Measurements from ENCODE around the gene CDA.

The CDA gene

GRCh38 chr1:20586953-20587660 is 1.8 kb upstream of the CDA start:
- H3K4me3 ChIP-seq (ENCODE audit: low read depth, low read length), result no peak overlapping the region
- peak; percentile 31 for TF ChIP-seq CTCF (conservative IDR thresholded peaks at IDR 0.05; ENCODE audit: low read depth, low read length)
- peak; percentile 30 for DNase-seq (ENCODE audit: low read depth)

- no peak for TF ChIP-seq CTCF (conservative IDR thresholded peaks at IDR 0.05; ENCODE audit: low read depth, low read length)
- DNase-seq (ENCODE audit: low read depth), result peak; percentile 21
These were observed 1.2 kb upstream of the CDA start for GRCh38 chr1:20587661-20588053.

GRCh38 chr1:20589331-20590278 is 708 bp downstream of the CDA start:
- H3K4me3 ChIP-seq (ENCODE audit: low read depth, low read length), result peak overlapping the region; percentile 34
- peak; percentile 70 for DNase-seq (ENCODE audit: low read depth)
- no peak for TF ChIP-seq CTCF (conservative IDR thresholded peaks at IDR 0.05; ENCODE audit: low read depth, low read length)

More at GRCh38 chr1:20587661-20588053, 1.2 kb upstream of the CDA start:
- no peak overlapping the region for H3K4me3 ChIP-seq (ENCODE audit: low read depth, low read length)

- no peak for TF ChIP-seq CTCF (conservative IDR thresholded peaks at IDR 0.05; ENCODE audit: low read depth, low read length)
- DNase-seq (ENCODE audit: low read depth), result peak; percentile 54
- H3K4me3 ChIP-seq (ENCODE audit: low read depth, low read length), result no peak overlapping the region
These were observed 1.4 kb downstream of the CDA start for GRCh38 chr1:20590306-20590777.

- H3K4me3 ChIP-seq (ENCODE audit: low read depth, low read length), result no peak overlapping the region
- TF ChIP-seq CTCF (conservative IDR thresholded peaks at IDR 0.05; ENCODE audit: low read depth, low read length), result no peak
- no peak for DNase-seq (ENCODE audit: low read depth)
These were observed 4.9 kb downstream of the CDA start for GRCh38 chr1:20593756-20594155.

- no peak for DNase-seq (ENCODE audit: low read depth)
- no peak overlapping the region for H3K4me3 ChIP-seq (ENCODE audit: low read depth, low read length)
- TF ChIP-seq CTCF (conservative IDR thresholded peaks at IDR 0.05; ENCODE audit: low read depth, low read length), result no peak
These were observed 5.8 kb downstream of the CDA start for GRCh38 chr1:20594746-20595145.

Data from choroid plexus epithelial cell (primary cell).